GM18498 (cell line): ENCODE measurements around the gene PTPRN2.

Experiments
- ATAC-seq: cut with Tn5 transposase; IDR thresholded peaks from one replicate; pipeline ENCODE4 v1.9.1; 2021; ENCODE audit warnings: mild to moderate bottlenecking, moderate library complexity; ENCODE audit not compliant: unreplicated experiment

PTPRN2 gene

DNA sequence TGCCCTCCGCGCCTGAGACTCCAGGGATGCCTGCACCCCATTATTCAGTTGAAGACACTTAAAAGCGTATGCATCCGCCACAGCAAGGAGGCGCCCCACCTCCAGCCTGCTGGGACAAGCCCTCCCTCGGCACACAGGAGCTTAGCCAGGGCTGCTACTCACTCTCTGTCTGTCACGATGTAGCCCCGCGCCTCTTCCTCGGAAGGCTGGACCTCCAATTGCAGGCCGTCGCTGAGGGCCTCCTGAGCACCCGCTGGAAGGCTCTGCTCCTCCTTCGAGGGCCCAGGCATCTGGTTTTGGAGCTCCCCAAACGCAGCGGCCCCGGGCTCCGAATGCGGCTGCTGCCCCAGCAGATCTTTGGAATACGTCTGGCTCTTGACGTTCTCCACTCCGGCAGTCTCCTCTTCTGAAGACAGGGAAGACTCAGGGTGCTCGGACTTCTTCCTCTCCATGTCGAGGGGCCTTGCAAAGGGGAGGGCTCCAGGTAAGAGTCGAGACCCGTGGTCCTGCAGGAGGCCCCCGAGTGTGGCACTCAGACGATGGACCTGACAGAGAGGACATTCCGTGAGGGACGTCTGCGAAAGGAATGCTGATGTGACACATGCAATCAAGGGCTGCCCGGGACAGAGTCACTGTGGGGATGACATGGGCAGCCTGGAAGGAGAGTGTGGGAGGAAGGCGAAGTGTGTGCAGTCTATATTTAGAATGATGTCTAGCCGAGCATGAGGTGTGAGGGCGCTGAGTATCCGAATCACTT lies 453.9 kb downstream of the PTPRN2 start:
- no peak for ATAC-seq

DNA sequence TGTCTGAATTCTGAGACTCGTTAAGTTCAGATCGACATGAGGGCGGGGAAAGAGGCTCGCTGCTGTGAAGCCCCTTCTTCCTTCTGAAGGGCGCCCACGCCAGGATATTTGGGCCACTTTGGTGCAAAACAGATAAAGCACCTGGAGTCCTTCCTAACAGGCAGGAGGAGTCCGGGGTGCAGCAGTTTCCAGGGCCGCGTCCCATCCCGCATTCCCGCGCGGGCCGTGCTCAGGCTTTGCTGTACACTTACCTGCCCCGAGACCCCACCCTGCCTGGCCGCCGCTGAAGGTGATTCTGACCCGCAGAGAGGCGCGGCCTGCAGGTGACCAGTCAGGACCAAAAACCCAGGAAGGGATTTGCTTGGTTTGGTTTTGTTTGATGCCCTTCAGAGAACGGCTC lies 454.6 kb downstream of the PTPRN2 start:
- ATAC-seq = no peak

DNA sequence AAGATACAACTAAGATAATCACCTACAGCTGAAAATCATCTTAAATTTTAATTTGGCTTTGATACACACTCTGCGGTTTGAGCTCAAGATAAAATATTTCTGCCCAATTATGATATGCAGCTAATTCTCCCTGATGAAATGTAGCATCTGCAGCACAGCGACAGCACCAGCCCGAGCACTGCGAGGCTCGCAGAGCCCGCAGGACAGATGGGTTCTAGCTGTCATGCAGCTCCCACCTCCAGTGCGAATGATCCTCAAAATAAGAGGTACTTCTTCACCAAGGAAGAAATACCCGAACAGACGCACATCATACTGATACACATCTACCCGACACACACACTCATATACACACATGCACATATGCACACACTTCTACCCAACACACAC lies 457.6 kb downstream of the PTPRN2 start:
- ATAC-seq = no peak

DNA sequence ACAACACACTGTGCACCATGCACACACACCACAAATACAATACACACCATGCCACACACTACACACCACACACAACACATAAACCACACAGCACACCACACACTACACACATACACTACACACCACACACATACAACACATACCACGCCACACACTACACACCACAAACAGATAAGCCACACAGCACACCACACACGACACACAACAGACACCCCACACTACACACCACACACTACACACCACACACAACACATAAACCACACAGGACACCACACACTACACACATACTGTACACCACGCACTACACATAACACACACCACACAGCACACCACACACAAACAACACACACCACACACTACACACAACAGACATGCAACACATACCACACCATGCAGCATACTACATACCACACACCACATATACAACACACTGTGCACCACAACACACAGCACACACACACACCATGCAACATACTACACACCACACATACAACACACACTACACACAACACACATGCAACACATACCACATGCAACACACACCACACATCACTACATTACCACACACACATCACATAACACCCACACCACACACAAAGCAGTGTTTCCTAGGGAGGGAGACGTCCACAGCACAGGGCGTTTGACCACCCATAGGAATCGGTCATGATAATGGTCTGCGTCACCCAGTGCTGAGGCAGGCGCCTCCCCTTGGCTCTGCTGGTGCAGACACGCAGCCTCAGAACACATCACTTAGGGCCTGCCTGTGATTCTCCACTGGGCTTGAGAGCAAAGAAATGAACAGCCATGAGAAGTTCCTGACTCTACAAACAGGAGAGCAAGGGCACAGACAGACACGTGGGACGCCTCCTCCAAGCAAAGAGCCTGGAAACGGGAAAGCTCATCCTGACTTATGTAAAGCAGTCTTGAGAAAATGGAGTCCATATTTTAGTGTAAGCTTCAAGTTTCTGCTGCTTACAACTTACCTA lies 458.3 kb downstream of the PTPRN2 start:
- ATAC-seq = no peak

DNA sequence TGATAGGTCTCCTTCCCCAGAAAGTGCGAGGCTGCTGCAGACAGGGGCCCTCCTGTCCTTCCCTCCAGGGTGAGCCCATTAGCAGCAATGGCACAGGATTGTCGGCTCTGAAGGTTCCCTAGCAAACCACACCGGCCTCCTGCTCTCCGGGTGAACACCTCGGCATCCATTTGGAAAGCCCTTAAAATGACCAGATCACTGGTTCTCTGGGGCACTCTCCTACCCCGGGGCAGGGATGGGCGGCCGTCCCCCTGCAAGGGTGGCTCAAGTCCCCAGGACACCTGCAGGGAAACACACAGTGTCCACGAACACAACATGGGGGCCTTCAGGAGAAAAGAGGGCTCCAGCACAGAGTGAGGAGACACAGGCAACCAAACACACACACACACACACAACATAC lies 459.1 kb downstream of the PTPRN2 start:
- ATAC-seq = no peak

DNA sequence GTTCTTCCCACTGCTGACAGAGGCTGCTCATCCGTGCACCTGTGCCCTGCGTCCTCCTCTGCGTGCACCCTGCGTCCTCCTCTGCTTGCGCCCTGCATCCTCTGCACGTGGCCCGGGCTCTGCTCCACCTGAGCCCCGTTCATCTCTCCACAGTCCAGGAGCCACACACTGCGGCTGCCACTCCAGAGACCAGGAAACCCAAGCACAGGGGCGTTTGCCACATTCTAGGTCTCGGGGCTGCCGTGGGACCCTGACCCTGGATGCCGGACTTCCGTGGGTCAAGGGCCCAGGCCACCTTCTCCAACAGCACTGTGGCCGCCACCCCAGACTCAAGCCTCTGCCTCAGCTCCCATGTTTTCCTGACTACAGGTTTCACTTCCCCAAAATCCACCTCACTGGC lies 460.4 kb downstream of the PTPRN2 start:
- no peak for ATAC-seq

DNA sequence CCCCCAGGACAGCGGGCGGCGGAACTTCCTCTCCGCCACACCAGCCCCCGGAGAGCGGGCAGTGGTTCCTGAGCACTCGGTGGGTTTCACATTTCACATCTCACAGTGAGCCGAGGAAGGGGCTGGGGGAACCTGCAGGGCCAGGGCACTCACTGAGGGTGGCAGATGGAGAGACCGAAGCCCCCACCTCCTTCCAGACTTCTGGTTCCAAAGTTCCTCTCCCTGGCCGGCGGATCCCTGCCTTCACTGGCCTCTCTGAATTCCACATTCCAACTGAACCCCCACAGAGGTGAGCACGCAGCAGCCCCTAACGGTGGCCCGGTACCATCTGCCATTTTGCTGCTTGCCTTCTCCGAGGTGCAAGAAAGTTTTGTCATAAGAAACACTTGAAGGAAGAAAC lies 461.0 kb downstream of the PTPRN2 start:
- no peak for ATAC-seq

DNA sequence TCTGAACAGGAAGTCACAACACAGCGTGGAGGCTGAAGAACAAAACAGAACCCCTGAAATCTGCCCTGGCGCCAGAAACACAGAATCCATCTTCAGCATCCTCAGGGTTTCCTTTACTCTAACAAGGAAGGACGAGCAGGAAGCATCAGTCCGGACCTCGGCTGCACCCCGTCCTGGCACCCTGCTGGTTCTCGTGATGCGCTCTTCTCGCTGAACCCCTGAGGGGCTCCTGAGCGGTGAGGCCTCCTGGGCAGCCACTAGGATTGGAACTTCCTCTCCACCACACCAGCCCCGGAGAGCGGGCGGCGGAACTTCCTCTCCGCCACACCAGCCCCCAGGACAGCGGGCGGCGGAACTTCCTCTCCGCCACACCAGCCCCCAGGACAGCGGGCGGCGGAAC lies 461.9 kb downstream of the PTPRN2 start:
- ATAC-seq = no peak

DNA sequence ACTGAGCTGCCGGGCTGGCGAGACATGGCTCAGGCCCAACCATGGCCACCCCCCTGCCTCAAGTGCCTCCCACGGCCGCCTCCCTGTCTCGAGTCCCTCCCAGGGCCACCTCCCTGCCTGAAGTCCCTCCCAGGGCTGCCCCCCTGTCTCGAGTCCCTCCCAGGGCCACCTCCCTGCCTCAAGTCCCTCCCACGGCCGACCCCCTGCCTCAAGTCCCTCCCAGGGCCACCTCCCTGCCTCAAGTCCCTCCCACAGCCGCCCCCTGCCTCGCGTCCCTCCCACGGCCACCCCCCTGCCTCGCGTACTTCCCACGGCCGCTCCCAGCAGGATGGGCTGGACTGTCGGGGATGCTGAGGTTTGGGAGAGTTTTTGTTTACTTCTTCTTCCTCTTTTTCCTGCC lies 462.5 kb downstream of the PTPRN2 start:
- no peak for ATAC-seq

DNA sequence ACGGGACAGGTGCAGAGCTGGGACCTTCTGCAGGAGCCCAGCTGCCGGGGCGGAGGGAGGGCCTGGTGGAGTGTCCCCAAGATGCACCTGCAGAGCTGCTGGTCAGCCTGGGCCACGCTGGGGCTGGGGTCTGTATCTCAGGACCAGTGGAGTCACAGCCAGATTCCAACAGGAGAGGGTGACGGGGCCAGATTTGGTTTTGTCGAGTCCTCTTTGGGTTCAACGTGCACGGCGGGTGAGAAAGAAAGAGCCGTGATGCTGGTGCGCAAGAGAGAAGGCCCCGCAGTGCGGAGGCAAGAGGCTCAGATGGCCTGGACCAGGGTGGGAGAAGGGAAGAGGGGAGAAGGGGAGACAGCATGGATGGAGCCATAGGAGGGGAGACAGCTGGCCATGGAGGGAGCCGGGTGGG lies 462.9 kb downstream of the PTPRN2 start:
- ATAC-seq = no peak

DNA sequence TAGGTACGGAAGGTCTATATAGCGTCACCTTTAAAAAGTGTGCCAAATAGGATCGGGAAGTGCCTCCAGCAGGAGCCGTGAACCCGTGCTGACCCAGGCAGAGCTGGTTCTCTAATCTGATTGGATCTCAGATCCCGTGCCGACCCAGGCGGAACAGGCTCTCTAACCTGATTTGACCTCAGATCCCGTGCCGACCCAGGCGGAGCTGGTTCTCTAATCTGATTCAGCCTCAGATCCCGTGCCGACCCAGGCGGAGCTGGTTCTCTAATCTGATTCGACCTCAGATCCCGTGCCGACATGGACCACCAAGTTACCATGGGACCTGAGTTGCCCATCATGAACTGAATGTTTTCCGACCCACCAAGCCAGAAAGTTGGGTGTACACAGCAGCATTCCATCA lies 463.9 kb downstream of the PTPRN2 start:
- ATAC-seq = no peak

DNA sequence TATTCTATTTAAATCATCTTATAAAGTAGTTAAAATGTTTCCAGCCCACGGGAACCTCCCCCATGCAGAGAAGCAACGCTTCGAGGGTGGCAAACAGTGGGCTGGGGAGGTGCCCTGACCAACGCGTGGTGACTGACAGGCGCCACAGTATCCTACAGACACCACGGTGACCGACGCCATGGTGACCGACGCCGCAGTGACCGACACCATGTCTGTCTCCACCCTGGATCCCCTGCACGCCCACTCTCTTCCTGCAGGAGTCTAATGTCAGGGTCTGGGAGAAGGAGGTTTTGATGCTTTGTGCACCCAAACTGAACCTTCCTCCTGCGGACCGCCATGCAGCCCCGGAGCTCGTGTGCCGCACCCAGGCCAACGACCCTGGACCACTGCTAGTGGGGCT lies 464.4 kb downstream of the PTPRN2 start:
- ATAC-seq = no peak

DNA sequence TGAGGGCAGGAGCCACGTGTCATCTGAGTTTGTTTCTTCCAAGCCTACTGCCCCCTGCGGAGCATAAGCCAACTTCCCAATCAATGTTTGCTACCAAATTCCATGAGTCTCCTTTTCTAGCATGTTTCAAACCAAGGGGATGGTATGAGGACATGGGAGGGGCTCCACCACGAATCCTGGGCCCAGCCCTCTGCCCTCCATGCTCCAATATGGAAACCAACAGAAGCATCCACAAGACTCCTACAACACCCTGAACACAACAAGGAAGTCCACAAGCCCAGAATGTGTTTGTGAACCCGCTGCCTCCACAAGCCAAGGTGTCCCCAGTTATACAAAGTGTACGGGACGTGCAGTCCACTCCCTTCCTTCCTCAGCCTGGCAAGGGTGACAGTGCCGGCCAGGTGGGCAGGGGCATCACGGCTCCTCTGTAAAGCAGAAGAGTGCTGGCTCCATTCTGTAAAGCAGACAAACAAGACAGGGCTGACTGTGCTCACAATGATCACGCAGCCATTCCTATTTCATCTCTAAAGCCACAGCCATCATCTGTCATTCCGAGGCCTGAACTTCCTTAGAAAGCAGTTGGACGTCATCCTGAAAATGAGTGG lies 466.1 kb downstream of the PTPRN2 start:
- no peak for ATAC-seq

DNA sequence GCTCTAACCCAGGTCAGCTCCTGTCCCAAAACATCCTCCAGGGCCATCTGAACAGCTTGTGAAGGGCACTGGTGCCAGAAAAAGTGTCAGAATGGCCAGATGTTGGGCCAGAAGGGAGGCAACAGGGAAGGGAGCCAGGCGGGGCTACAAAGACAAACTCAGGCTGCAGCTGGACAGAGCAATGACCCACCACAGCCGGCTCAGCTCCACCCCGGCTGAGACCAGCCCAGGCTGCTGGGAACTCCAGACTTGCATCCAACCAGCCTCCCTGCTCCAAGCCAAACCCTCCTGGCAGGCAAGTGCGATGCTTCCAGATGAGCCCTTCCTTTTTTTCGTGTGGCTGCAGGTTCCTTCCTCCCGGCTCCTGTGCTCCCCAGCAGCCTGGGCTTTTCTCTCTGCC lies 466.9 kb downstream of the PTPRN2 start:
- ATAC-seq = no peak

DNA sequence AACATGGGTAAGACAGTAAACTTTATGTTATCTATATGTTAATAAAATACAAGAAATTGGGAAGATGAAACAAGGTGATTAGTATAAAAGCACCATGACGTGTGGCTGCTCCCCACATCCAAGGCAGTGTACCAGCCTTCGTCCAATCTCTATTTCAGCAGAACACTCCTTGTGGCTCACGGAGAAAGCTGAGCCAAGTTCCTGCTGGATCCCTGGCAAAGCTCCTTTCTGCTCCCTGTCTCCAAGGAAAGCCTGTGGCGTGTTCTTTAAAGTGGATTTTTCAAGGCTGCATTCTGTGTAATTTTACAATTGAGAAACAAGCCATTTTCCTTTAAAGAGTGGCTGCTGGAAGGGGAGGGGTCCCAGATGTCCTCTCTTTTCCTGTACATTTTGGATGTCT lies 467.3 kb downstream of the PTPRN2 start:
- ATAC-seq = no peak

DNA sequence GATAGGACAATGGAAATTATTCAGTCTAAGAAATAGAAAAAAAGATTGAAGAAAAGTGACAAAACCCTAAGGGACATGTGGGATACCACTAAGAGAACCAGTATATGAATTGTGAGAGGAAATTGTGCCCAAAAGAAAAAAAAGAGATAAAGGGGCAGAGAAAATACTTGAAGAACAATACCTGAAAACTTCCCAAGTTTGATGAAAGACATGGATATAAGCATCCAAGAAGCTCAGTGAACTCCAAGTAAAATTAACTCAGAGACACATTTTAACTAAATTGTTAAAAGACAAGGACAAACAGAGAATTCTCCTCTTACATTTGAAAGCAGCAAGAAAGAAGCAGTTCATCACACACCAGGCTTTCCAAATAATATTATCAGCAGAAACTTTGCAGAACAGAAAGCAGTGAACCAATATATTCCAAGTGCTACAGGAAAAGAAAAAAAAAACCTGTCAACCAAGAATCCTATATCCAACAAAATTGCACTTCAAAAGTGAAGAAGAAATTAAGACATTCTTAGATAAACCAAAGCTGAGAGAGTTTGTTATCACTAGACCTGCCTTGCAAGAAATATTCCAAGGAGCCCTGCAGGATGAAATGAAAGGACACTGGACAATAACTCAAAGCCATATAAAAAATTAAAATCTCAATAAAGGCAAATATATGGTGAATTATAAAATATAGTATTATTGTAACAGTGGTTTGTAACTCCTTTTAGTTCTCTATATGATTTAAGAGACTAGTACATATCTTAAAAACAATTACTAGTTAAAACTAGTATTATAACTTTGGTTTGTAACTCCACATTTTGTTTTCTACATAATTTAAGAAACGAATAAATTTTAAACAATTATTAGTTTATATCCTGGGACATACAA lies 470.0 kb downstream of the PTPRN2 start:
- ATAC-seq = no peak

DNA sequence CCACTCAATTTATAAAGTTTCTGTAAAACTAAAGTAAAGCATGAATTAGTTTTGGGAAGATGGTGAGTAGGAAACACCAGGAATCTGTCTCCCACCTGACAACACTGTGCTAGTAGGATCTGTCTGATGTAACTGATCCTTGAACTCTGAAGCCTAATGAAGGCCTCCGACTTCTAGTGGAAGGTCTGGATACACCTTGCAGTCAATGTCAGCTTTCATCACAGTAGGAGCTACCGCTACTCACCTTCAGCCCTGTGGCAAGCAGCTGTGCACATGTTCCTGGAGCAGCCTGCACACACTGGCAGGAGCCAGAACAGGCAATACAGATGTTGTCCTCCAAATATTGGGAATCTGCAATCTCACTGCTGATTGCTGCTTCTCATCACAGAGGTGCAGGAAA lies 471.4 kb downstream of the PTPRN2 start:
- ATAC-seq = no peak

DNA sequence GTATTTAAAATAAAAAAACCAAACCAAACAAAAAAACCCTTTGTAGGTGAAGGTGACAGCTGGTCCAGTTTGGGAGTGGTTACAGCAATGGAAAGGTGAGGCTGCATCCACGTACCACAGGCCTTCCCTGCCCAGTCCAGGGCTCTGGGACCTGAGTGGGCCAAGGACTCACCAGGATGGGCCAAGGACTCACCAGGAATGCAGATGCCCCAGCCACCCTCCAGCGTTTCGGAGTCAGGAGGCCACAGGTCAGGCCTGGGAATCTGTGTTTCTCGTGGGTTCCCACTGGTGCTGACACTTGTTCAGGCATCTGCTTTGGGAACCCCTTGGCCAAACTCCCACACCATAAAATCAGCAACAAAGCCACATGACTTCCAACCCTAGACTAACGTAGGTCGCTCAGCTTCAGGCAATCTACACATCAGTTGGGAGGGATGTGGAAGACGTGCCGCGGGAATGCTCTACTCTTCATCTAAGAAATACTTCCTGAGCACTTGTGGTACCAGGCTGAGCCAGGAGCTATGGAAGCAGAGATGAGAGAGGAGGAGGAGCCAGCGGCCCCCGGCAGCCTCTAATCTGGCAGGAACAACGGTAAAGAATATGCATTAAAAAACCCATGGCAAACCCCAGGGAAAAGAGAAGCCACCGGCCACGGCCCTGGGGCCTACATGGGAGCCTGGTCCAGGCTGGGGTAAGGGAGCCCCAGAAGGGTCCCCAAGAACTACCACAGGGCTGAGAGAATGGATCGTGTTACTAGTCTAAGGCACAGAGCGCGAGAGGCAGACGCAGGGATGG lies 473.4 kb downstream of the PTPRN2 start:
- ATAC-seq = no peak

DNA sequence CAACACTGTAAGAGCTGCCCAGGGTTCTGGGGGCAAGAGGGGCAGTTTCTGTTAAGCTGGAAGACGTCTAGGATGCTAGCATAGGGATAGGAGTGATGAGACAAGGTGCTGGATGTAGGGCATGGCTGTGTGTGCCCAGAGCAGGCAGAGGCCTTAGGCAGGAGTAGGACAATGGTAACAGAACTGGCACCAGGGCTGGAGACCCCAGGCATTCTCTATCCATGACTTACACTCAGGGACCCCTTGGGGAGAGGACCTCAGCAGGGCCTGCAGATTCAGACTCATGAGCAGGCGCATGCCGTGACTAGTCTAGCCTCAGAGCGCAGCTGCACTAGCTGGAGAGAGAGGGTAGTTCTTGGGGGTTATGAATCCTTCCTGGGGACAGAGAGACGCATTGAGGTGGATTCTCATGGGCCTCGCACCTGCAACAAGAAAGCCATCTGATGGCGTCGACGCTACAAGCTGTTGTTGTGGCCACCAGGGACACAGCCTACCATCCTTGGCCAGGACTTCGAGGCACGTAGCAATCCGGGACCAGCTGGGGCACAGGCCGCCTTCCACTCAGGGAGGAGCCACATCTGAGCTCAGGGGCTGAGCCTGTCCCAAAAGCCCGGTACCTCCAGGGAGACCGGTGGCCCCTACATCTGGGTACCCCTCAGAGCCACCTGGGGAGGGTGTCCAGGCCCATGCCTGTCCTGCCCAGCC lies 474.1 kb downstream of the PTPRN2 start:
- no peak for ATAC-seq
